Posterior cingulate gyrus (tissue), 11 donors: ENCODE results near the gene KRTAP4-11.
"Not testable (repeated sequence)": the region's sequence is repeated elsewhere in the genome, so short reads cannot be mapped to it uniquely, and the experiment has no call there.

Experiments
- DNase-seq, 10 donors: peaks; one replicate each; pipeline versions ENCODE4 v3.0.0 to v3.0.0-alpha.2; 2020 to 2021; ENCODE audit warnings: mixed read lengths in 3 of 10
- intact Hi-C: fragments of 100-400 bp; cut with DNase I; formaldehyde crosslinking; loops from one replicate; pipeline ENCODE4 v1.15.1; 2023

KRTAP4-11 gene

GRCh38 chr17:41117846-41118386 is at the start of gene KRTAP4-11:
KRTAP4-11 (minus strand) TSS chr17:41118373; CDS start chr17:41118315, 58 bp downstream.
- intact Hi-C loops, result not testable (repeated sequence)
- peak in 1 of 10 donors; percentile 70 for DNase-seq

GRCh38 chr17:41167561-41167960 is 49.4 kb upstream of the KRTAP4-11 start:
- no peak for DNase-seq
- intact Hi-C loops, result no loop called here

GRCh38 chr17:41163828-41164227 is 45.7 kb upstream of the KRTAP4-11 start:
- intact Hi-C loops, result no loop called here
- no peak for DNase-seq

GRCh38 chr17:41160648-41161047 is 42.5 kb upstream of the KRTAP4-11 start, which contains the start of gene KRTAP4-4:
KRTAP4-4 (minus strand) TSS chr17:41160748; CDS start chr17:41160691, 57 bp downstream.
- intact Hi-C loops, result no loop called here
- no peak for DNase-seq

- intact Hi-C loops, result not testable (repeated sequence)
- DNase-seq, result peak in 1 of 10 donors; percentile 66
Measured at GRCh38 chr17:41160190-41160589, 42.0 kb upstream of the KRTAP4-11 start.

- no peak for DNase-seq
- intact Hi-C loops, result no loop called here
Measured at GRCh38 chr17:41153856-41154255, 35.7 kb upstream of the KRTAP4-11 start.

GRCh38 chr17:41151525-41151924 is 33.4 kb upstream of the KRTAP4-11 start:
- intact Hi-C loops, result no loop called here

GRCh38 chr17:41150026-41150425 is 31.9 kb upstream of the KRTAP4-11 start:
- intact Hi-C loops, result no loop called here
- no peak for DNase-seq

More at GRCh38 chr17:41151525-41151924, 33.4 kb upstream of the KRTAP4-11 start:
- DNase-seq, result no peak

GRCh38 chr17:41149652-41149985 is 31.4 kb upstream of the KRTAP4-11 start, which contains the start of gene KRTAP4-5:
KRTAP4-5 (minus strand) TSS chr17:41149825; CDS start chr17:41149767, 58 bp downstream.
- intact Hi-C loops, result no loop called here
- DNase-seq, result no peak

- intact Hi-C loops, result not testable (repeated sequence)
- DNase-seq, result peak in 1 of 10 donors; percentile 68
Measured at GRCh38 chr17:41148971-41149651, 30.9 kb upstream of the KRTAP4-11 start.

- intact Hi-C loops, result no loop called here
- no peak for DNase-seq
Measured at GRCh38 chr17:41147531-41148204, 29.5 kb upstream of the KRTAP4-11 start.

GRCh38 chr17:41145261-41145660 is 27.1 kb upstream of the KRTAP4-11 start:
- DNase-seq, result no peak
- intact Hi-C loops, result no loop called here

GRCh38 chr17:41144846-41145245 is 26.7 kb upstream of the KRTAP4-11 start:
- DNase-seq, result no peak
- intact Hi-C loops, result no loop called here

- intact Hi-C loops, result no loop called here
- no peak for DNase-seq
Measured at GRCh38 chr17:41141361-41141760, 23.2 kb upstream of the KRTAP4-11 start.

- no peak for DNase-seq
- intact Hi-C loops, result no loop called here
Measured at GRCh38 chr17:41140360-41141131, 22.4 kb upstream of the KRTAP4-11 start, which contains the start of gene KRTAP4-6. KRTAP4-6 (minus strand) TSS chr17:41140544; CDS start chr17:41140487, 57 bp downstream.

GRCh38 chr17:41139865-41140264 is 21.7 kb upstream of the KRTAP4-11 start:
- DNase-seq, result peak in 1 of 10 donors; percentile 55
- intact Hi-C loops, result not testable (repeated sequence)

GRCh38 chr17:41133880-41134735 is 15.9 kb upstream of the KRTAP4-11 start:
- intact Hi-C loops, result no loop called here
- DNase-seq, result no peak

- intact Hi-C loops, result no loop called here
- DNase-seq, result no peak
Measured at GRCh38 chr17:41131979-41132378, 13.8 kb upstream of the KRTAP4-11 start.

GRCh38 chr17:41127371-41127770 is 9.2 kb upstream of the KRTAP4-11 start:
- no peak for DNase-seq
- intact Hi-C loops, result no loop called here

- intact Hi-C loops, result no loop called here
- DNase-seq, result no peak
Measured at GRCh38 chr17:41126412-41126811, 8.2 kb upstream of the KRTAP4-11 start.
